ENCODE measurements around the gene SLC38A10. TPM values are rescaled to one million over a fixed set of nuclear protein-coding genes. Genes with fewer than 3 reads are reported as not detected.

SLC38A10 gene
- total and polyA plus RNA-seq, 2 of the 13 experiments (the other 11 are each of a cell fraction or from before 2014, with no cell fraction given): 23.4 to 55.8 TPM

- TF ChIP-seq RNF219 (CRISPR knock-in tag; IDR thresholded peaks at IDR 0.05) (no peak), SKI (IDR thresholded peaks at IDR 0.05; ENCODE audit: partially characterized antibody) (no peak), HBP1 (CRISPR knock-in tag; IDR thresholded peaks at IDR 0.05; ENCODE audit: low read depth) (0 out of 2 replicates have a peak, but pooled peaks have one; percentile 38), ZNF33B (CRISPR knock-in tag; IDR thresholded peaks at IDR 0.05) (0 out of 2 replicates have a peak, but pooled peaks have one; percentile 43), SOX6 (IDR thresholded peaks at IDR 0.05) (no peak), SOX6 (CRISPR knock-in tag; IDR thresholded peaks at IDR 0.05) (peak; percentile 70), MIER3 (CRISPR knock-in tag; IDR thresholded peaks at IDR 0.05; ENCODE audit: borderline replicate concordance) (peak; percentile 55; the same call in 1 of the 2 replicates), ZNF883 (CRISPR knock-in tag; IDR thresholded peaks at IDR 0.05; ENCODE audit: not compliant biosample characterization) (peak; percentile 19), ZFP82 (CRISPR knock-in tag; IDR thresholded peaks at IDR 0.05; ENCODE audit: borderline replicate concordance) (peak; percentile 60; the same call in 1 of the 2 replicates), TGIF2 (CRISPR knock-in tag; IDR thresholded peaks at IDR 0.05) (no peak), ZNF891 (CRISPR knock-in tag; IDR thresholded peaks at IDR 0.05) (no peak; the same call in none of the 2 replicates), ZFAT (CRISPR knock-in tag; conservative IDR thresholded peaks at IDR 0.05) (0 out of 2 replicates have a peak, but pooled peaks have one; percentile 36), ZNF713 (CRISPR knock-in tag; IDR thresholded peaks at IDR 0.05) (no peak), ZNF660 (CRISPR knock-in tag; IDR thresholded peaks at IDR 0.05; ENCODE audit: borderline replicate concordance, low read depth) (0 out of 2 replicates have a peak, but pooled peaks have one; percentile 44), DPF2 (CRISPR knock-in tag; IDR thresholded peaks at IDR 0.05; ENCODE audit: borderline replicate concordance, low read depth) (no peak), ZNF10 (CRISPR knock-in tag; IDR thresholded peaks at IDR 0.05; ENCODE audit: borderline replicate concordance, low read depth) (no peak), MTERF4 (CRISPR knock-in tag; IDR thresholded peaks at IDR 0.05) (no peak; the same call in 1 of the 2 replicates), PRDM4 (CRISPR knock-in tag; IDR thresholded peaks at IDR 0.05; ENCODE audit: borderline replicate concordance) (no peak), ZNF446 (CRISPR knock-in tag; IDR thresholded peaks at IDR 0.05) (peak; percentile 53; the same call in 1 of the 2 replicates), ZMAT5 (CRISPR knock-in tag; IDR thresholded peaks at IDR 0.05; ENCODE audit: borderline replicate concordance, low read depth) (no peak), MXD4 (CRISPR knock-in tag; IDR thresholded peaks at IDR 0.05) (peak; percentile 85)
Observed at GRCh38 chr17:81222906-81223761, 72.0 kb downstream of the SLC38A10 start, which contains the start of gene CEP131 (continued).

Measured in HepG2 (cell line).